ENCODE measurements around the gene VPREB3. TPM values are rescaled to one million over a fixed set of nuclear protein-coding genes. Genes with fewer than 3 reads are reported as not detected.

Gene VPREB3
- total and polyA plus RNA-seq, 2 of the 8 experiments (the other 6 are each of a cell fraction or from before 2014, with no cell fraction given): 0.52 to 4.6 TPM

DNA sequence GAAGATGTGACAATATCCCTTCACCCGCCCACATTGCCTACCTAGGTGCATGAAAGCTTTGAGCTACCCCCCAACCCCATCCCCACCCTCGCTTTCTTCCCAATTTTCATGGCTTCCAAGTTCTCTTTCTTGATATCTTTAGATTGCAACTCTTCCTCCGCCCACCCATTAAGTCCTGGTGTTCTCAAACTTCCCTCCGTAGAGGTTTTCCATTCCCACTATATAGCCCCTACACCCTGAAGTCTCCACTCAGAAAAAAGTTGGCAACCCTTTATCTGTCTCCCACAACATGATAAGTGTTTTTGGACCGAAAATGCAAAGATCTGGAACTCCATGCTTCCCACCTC, 3.9 kb downstream of the VPREB3 start:
- Histone ChIP-seq H2BK15ac (ENCODE audit: low read length) (no peak overlapping the region), H3K4ac (replicated peaks; ENCODE audit: insufficient read length, low read depth, low read length) (no peak overlapping the region), H3K18ac (ENCODE audit: extremely low read depth, low read length) (no peak overlapping the region), H4K8ac (ENCODE audit: extremely low read depth, insufficient read depth, low read length) (no peak overlapping the region), H2BK5ac (ENCODE audit: low read depth, low read length) (no peak overlapping the region), H3K23ac (ENCODE audit: insufficient read length) (no peak overlapping the region), H2AFZ (ENCODE audit: low read length) (peak overlapping the region; percentile 78; the same call in 1 of the 2 replicates), H4K20me1 (replicated peaks in 1 of 2; ENCODE audit: control insufficient read depth in 1 of 2, insufficient read depth in 2 of 2, low read length in 2 of 2) (no peaks in the 10 kb centered on the region), H3K4me3 (ENCODE audit: extremely low read depth in 1 of 4, insufficient read depth in 2 of 4, low read depth in 3 of 4, low read length in 4 of 4) (peak overlapping the region; percentile 59 to 83 (median 78)), H3K79me2 (ENCODE audit: control insufficient read depth in 1 of 2, insufficient read depth in 2 of 2, low read length in 2 of 2) (no peaks in the 10 kb centered on the region), H3K56ac (replicated peaks; ENCODE audit: insufficient read length, low read depth, low read length) (no peak overlapping the region), H3K4me1 (replicated peaks in 1 of 4; ENCODE audit: control insufficient read depth in 3 of 4, insufficient read depth in 4 of 4, low read length in 3 of 4) (peaks cover 0 to 6% (median 2%) of the 10 kb centered on the region in 4 experiments; a peak in 3 of 7 replicates), H3K27me3 (replicated peaks in 1 of 4; ENCODE audit: control insufficient read depth in 3 of 4, extremely low read depth in 1 of 4, insufficient read depth in 3 of 4, low read length in 3 of 4) (no peaks in the 10 kb centered on the region), H3K36me3 (ENCODE audit: control insufficient read depth in 2 of 4, insufficient read depth in 4 of 4, low read length in 3 of 4) (no peaks in the 10 kb centered on the region), H3K27ac (ENCODE audit: low read depth, low read length) (no peak overlapping the region), H3K79me1 (ENCODE audit: low read depth, low read length) (no peaks in the 10 kb centered on the region), H3K4me2 (ENCODE audit: insufficient read depth in 1 of 2, low read depth in 2 of 2, low read length in 2 of 2) (peak overlapping the region; percentile 74 to 95), H3K23me2 (ENCODE audit: low read depth, low read length) (peaks cover 11% of the 10 kb centered on the region; the same call in 1 of the 2 replicates), H2BK20ac (ENCODE audit: low read length) (no peak overlapping the region), H3K9me3 (ENCODE audit: insufficient read depth in 2 of 2, low read depth in 1 of 2, low read length in 1 of 2) (no peaks in the 10 kb centered on the region), H2BK120ac (replicated peaks; ENCODE audit: low read depth, low read length) (no peak overlapping the region), H3K14ac (ENCODE audit: insufficient read length) (no peak overlapping the region), H2BK12ac (ENCODE audit: low read depth, low read length) (no peak overlapping the region), H2AK5ac (ENCODE audit: low read depth, low read length) (no peak overlapping the region), H4K5ac (ENCODE audit: insufficient read length, low read depth, low read length) (no peak overlapping the region), H3K9ac (replicated peaks in 1 of 4; ENCODE audit: extremely low read depth in 1 of 4, low read depth in 3 of 4, low read length in 3 of 4) (peak overlapping the region in 3 of 4 experiments; percentile 38 to 62 (median 49); a peak in 3 of 7 replicates), H4K91ac (replicated peaks; ENCODE audit: insufficient read length, low read length) (no peak overlapping the region)
- FAIRE-seq (no peak), DNase-seq (ENCODE audit: low read depth in 1 of 2, low spot score in 2 of 2) (no peak)
- POLR2A ChIA-PET (ENCODE audit: partially characterized antibody): interaction anchor here (0.9 to 2.3 kb wide), 5 partner anchors 13 to 99 kb away, joined by 3 to 8 read pairs (median 3); partner anchors contain the start of gene CHCHD10
- 51% methylated on average over 5 of the region's 5 CpGs; no CpG with 5 or more reads in 1 of the 2 experiments for WGBS, 2 experiments (ENCODE audit: extremely low coverage in 1 of 2, insufficient coverage in 1 of 2, insufficient read length in 1 of 2, insufficient replicate concordance in 2 of 2, low coverage in 1 of 2, low lambda C conversion rate in 2 of 2, missing lambda C conversion rate in 1 of 2)
- no peak for TF ChIP-seq SP1 (IDR thresholded peaks at IDR 0.05; ENCODE audit: low read depth, low read length)
- no peak for TF ChIP-seq TAF7 (optimal IDR thresholded peaks at IDR 0.05; ENCODE audit: borderline replicate concordance, low read depth, low read length)
- no peak for TF ChIP-seq CEBPB (IDR thresholded peaks at IDR 0.05; ENCODE audit: low read depth, low read length)
- TF ChIP-seq POLR2A (IDR thresholded peaks at IDR 0.05; ENCODE audit: control extremely low read depth in 1 of 2, low read depth in 2 of 2, low read length in 2 of 2): no peak
- CTCF ChIA-PET (ENCODE audit: partially characterized antibody): interaction anchor here (0.5 to 1.7 kb wide), 2 partner anchors 18 to 26 kb away, joined by 3 to 5 read pairs; partner anchors contain the start of gene CHCHD10
